DMS53 treated with DMSO at 0.1 percent for 48 hours (cell line): Measurements from ENCODE around the gene LHFPL2.
"Not testable (repeated sequence)": the region's sequence is repeated elsewhere in the genome, so short reads cannot be mapped to it uniquely, and the experiment has no call there.

Source experiments
- DNase-seq: peaks from one replicate; lab custom pipeline; 2025; ENCODE audit not compliant: unreplicated experiment; lab: John Stamatoyannopoulos, UW

The LHFPL2 gene

DNA sequence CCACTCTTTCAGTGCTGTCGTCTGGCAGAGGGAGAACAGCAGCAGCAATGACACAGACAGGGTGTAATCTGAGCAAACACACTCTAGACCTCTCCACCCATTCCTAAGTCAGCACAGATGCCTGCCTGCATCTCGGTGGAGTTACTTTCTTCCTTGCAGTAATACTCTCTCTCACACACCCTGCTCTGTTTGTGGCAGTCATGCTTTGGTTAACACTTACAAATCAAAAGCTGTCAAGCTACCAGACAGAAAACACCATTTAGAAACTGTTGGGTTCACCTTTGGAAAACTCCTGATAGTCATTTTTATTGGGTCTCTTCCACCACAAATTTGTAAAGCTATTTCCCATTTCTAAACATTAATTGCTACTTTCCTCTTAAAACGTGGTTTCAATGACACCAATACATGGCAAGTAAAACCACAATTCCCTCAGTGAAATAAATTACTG is 27.3 kb downstream of the LHFPL2 start:
- DNase-seq: peak; percentile 72

DNA sequence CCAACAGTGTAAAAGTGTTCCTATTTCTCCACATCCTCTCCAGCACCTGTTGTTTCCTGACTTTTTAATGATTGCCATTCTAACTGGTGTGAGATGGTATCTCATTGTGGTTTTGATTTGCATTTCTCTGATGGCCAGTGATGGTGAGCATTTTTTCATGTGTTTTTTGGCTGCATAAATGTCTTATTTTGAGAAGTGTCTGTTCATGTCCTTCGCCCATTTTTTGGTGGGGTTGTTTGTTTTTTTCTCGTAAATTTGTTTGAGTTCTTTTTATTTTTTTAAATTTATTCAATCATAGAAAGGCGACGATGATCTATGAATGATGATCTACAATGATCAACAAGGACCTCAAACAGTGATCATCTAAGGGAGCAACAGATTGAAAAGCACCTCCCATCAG is 28.5 kb downstream of the LHFPL2 start:
- not testable (repeated sequence) for DNase-seq

DNA sequence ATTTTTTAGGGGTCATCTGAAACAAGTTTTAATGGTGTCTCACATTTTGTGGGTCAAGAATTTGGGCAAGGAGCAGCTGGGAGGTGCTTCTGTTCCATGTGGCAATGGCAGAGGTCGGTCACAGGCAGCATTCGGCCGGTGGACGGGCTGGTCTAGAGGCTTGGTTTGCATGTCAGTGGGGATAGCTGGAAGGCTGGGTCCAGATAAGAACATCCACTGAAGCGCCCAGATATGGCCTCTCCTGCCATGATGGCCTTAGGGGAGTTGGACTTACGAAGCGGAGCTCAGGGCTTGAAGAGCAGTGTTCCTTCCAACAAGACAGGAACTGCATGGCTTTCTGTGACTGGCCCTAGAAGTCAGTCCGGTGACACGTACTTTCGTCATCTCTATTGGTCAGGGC is 30.3 kb downstream of the LHFPL2 start:
- DNase-seq: no peak

DNA sequence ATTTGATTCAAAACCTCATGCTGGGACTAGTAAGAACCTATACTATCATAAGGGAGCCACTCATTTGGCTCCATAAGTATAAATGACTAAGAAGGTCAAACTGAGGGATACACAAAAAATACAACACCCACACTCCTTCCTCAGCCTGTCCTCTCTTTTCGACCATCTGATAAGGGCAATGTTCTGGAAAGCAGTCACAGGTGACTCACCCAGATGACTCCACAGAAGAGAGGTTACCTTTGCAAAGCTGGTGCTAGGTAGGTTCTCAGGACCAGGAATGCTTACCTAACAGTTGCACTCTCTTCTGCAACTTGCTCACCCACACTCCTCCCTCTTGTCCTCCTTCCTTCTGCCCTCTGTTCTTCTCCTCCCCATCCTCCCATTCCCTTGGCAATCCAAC is 32.9 kb downstream of the LHFPL2 start:
- DNase-seq: no peak

DNA sequence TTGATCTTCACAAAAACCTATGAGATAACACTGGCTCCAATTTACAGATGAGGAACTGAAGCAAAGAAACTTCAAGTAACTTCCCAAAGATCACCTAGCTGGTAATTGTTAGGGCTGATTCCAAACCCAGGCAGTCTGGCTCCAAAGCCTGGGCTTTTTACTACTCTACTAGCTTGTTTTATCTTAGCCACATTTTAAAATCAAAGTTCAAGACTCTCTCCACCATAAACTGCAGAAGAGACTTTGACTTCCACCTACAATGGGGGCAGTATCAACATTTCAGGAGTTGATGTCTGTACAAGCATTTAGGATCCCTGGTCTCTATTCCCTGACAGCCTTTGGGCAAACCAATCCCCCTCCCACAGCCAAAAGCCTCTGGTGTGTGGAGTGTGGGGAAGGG is 33.8 kb downstream of the LHFPL2 start:
- no peak for DNase-seq

DNA sequence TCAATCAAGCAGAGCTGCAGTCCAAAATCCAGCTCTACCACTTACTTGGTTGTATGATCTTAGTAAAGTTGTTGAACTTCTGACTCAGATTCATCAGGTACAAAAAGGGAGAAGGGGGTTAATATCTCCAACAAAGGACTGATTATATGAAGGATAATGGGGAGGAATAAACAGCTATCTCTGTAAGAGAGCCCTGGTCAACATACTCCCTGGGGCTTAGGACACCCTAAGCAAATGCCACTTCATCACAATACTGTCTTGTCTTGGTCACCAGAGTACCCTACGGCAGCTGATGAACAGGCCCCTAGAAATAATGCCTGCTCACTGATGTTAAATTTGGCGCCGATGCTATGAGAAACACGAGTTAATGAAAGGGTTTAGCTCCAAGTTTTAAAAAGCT is 34.8 kb downstream of the LHFPL2 start:
- no peak for DNase-seq

DNA sequence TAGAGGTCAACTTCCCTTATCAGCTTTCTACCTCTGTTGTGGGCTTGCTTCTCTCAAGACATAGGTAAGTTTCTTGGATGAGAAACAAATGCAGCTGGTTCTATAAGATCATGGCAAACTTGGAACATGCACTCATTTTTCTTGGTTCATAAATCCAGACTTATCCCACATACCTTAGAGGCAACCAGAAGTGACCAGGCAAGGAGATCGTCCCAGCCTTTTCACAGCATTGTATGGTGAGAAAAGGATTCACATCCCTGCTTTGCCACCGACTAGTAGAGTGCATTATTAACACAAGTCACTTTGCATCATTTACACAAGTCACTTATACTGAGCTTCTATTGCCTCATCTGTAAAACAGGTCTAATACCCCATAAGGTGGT is 35.4 kb downstream of the LHFPL2 start:
- no peak for DNase-seq

DNA sequence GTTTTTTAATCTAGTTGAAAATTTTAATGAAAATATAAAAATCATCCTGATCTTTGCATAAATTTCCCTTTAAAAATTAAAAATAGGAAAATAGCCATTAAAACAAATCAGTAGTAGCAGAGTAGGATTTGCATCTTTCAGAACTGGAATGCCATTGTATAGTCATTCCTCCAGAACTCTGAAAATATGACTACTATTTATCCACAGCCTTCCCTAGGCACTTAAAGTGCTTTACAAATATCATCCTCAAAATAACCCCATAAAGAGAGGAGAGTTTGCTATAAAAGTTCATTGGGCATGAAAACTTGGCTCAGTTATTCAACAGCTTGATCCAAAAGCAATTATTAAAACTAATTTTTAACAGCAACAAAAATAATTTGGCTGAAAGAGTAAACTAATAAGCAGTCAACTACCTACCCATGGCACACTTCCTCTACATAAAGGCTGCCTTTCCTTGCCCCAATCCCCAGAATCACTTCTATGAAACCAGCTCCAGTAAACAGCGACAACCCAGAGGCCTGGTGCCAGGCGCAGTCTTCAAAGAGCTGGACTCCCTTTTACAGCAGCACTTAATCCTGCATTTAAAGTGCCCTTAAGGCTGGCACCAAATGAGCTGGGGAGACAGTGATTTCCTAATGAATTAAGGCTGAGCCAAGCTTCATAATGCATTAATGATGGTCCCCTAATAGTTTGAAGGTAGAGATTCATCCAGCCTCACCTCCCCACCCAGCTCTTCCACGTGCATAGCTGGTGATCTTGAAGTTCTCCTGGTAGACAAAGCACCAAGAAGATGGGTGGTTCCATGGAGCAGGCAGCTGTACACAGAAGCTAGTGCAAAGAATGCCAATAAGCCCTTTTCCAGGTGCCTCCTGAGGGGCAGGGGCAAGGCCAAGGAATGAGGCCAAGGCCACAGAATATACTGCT is 36.1 kb downstream of the LHFPL2 start:
- no peak for DNase-seq

DNA sequence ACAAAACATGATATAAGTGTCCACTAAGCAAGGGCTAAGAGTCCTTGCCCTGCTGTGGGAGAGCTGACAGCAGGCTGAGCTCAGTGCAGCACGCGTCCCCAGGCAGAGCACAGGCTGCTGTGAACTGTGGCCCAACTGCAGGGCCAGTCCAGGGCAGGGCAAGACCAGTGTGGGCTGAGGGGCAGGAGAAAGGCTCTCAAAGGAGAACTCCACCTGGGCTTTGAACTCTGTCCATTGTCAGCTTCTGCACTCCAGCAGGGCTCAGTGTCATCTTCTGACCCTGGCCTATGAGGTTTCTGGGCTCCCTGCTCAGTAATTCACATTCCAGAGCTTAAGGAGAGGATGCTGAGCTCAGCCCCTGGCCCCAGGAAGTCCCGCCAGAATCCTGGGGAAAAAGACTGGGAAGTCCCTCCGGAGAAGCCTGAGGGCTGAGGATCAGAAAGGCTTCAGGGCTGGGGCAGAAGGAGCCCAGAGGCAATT is 37.4 kb downstream of the LHFPL2 start:
- no peak for DNase-seq

DNA sequence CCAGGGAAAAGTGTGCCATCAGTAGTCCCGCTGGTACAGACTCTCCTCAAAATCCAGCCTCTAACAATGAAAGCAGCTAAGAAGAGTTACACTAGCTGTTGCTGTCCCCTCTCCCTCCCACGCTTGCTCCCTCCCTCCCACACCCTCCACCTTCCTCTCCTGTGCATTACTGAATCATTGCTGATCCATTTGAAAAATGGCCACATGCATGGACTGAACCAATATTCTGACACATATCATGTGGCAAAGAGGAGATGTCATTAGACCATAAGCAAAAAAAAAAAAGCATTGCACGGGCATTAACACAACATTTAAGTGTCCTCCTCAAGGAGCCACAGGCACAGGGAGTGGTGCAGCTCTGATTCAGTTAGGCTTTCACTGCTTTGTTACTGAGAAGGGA is 37.9 kb downstream of the LHFPL2 start:
- DNase-seq: no peak

DNA sequence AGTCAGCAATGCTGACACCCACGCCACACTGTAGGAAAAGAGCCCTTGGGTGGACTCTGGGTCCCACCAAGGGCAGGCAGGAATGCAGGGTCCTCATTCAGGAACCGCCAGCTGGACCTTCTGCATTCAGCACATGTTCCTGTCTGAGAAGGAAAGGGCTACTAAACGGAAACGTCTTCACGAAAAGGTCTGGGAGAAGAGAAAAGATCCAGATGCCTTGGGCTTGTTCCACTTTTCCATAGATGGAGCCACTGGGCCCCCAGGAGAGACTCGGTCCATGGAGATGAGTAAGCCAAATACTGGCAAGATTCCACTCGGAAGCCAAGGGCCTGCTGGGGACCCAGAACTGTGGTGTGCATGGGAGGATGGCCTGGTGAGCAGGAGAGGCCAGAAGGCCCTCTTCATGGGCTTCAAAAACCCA is 38.4 kb downstream of the LHFPL2 start:
- no peak for DNase-seq

DNA sequence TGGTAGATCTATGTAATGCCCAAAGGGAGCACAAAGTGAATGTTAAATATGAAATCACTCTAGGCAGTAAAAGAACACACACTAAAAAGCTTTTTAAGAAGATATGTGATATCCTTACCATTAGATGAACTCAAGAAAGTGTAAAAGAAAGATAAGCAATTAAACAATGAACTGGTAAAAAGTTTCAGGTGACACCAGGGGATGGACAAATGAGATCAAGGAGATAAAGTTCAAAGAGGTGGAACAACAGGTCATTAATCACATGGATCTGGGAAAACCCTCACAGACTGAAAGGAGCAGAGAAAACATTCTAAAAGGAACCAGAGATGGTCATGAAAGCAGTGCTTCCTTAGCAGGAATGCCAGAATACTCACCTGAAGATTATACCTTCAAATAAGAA is 40.7 kb downstream of the LHFPL2 start:
- no peak for DNase-seq

DNA sequence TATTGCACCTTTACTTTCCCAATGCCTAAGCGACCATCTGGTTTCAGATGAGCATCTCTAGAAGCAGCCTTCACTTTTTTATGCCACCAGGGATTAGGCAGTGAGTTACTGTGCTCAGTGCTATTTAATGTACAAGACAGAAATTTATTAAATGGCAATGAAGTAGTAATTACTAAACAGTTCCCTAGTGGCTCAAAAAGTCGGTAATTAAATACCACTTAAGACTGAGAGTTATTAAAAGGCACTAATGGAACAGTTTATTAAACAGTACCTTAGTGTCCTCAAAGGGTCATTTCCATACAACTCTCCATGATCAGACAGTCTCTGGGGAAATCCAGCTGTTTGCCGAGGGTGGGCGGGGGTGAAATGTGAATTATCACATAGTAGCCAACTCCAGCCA is 42.3 kb downstream of the LHFPL2 start:
- no peak for DNase-seq

DNA sequence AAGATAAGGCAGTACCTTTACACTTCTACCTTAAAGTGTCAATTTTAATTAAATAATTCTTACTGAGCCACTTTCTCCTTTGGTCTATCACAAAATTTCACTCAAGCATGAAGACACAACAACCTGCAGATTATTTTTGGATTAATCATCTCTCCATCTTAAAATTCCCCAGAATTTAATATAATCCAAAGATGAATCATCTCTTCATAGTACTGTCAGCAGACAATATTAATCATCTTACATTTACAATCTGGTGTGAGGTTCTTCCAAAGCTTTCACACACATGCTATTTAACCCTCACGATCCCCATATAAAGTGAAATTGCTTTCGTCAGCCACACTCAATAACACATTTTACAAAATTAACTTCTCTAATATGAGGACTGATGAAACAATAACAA is 43.0 kb downstream of the LHFPL2 start:
- DNase-seq: no peak

DNA sequence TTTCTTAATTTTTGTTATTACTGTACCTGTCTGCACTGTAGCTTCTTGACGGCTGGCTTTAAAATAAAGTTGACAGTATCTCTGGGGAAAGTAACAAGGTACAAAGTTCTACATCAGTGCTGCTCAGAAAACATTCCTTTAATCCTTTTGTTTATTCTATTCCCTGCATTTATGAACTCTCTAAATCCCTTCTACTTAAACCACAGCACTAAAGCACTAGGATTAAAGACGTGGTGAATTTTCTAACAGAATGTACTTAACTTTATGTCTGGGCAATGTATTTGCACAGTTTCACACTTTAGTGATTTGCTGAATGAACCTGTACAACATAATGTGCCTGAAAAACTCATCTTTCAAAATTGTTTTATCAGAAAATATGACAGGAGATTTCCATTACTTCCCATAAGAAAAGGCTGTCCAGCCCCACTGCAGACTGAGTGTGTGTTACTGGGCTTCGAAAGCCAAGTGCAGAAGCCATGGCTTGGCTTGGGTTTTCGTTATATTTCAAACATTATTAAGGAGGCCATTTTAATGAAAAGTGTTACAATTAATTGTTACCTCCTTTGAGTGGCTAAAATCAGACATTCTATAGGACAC is 43.8 kb downstream of the LHFPL2 start:
- no peak for DNase-seq

DNA sequence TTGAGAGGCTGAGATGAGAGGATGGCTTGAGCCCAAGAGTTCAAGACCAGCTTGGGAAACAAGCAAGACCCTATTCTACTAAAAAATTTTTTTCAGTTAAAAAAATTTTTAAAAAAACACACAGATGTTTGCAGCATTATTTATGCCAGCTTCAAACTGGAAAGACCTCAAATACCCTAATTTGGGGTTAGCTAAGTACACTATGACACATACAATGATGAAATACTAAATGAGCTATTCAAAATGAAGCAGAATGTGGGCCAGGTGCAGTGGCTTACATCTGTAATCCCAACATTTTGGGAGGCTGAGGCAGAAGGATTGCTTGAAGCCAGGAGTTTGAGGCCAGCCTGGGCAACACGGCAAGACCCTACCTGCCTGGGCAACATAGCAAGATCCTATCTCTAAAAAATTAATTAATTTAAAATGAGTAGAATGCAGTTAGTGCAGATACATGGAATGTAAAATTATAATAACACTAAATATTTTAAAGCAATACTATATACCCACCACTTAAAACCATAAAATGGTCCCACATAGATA is 44.9 kb downstream of the LHFPL2 start:
- DNase-seq: no peak

DNA sequence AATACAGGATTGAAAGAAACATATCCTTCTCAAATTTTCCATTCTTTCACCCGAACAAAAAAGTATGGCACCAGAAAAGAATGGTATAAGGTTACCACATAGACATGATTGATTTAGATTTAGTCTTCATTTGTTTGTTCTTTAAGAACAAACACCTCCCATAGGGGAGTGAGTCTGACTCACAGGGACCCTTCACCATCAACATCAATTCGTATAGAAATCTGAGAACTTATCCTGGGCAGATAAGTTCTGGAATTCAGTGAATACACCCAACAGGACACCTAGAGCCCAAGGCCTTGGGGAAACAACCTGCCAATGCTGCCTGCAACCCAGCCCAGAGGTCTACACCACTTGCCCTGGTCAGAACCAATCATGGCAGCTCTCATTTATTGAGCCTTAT is 46.2 kb downstream of the LHFPL2 start:
- DNase-seq: no peak

DNA sequence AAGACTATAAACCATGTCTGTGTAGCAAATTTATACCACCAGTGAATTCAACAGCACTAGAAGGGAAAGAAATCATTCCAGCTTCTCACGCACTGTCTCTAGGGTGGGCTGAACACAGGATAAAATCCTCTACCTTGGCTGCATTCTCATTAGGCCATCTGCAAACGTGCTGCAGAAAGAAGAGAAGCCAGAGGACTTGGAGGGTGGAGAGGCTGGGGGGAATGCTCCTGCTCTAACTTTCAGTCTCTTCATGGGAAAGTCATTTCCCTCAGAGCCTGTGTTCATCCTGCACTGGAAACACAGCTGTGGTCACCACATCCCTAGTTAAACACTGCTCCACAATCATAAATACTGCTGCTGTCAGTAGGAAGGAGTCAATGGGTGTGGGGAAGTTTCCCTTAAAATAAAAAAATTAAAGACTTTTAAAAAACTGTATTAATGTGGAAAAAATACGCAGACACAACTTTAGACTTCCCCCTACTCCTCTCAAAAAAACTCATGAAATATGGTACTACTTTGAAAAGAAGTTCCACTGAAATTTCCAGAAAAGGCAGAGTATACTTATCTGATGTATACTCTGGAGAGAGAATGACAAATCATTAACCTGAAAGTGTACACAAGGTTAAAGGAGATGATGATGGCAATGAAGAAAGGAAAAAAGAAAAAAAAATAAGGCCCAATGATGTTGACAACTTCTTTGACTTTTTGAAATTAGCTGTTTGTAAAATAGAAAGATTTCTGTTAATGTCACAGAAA is 46.8 kb downstream of the LHFPL2 start:
- DNase-seq: peak; percentile 41

DNA sequence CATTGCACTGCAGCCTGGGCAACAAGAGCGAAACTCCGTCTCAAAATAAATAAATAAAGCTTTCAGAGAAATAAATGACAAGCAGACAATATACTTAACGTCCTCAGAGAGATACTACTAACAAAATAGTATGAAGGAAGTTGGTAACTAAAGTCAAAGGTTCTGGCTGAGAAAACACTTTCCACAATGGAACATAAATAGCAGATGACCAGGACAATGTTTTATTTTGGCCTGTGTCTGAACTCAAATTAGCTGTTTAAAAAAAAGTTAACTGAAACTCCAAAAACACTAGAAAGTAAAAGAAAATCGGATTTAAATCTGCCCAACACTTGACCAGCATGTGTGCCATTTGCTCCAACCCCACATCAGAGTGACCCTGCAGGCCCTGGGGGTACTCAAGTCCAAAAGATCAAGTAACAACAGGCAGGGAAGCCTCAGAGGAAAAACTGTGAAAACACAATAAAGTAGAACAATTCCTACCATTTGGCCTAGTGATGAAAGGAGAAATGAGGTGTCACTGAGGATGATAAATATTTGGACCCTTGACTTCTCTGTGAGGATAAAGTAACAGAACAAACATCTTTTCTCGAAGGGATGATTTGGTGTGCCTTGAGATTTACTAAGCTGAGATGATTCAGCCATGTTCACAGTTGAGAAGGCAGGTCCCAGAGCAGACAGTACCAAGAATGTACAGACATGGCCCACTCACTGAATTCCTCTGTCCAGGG is 47.7 kb downstream of the LHFPL2 start:
- DNase-seq: no peak

DNA sequence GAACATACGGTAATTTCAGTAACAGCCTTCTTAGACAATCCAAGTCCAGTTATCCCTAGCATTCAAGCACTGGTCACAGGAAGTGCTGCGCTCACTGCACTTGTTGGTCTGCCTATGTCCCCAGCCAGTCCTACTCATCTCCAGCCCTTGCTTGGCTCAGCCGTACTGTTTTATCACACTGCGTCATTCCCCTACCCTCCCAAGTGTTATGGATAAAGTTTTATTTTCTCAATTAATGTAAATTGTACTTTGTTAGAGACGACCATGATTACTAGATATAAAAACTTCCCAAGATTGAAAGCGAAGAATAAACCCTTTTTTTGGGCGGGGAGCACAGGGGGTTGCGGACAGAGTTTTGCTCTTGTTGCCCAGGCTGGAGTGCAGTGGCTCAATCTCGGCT is 49.6 kb downstream of the LHFPL2 start:
- DNase-seq: no peak

DNA sequence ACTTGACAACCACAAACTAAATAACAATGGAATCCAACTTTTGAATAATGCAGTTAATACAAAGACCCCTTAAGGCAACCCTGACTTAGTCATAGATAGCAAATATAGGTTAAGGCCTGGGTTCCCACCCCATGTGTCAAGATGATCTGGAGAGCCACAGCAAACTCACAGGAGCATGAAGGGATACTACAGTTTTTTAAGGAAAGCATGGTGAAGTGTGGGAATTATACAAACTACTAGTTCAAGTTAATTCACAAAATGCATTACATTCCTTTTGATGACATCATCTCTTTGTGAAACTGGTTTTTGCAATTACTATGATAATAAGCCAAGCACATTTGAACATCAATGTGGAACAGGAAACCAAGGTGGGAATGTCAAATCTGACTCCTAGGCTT is 50.6 kb downstream of the LHFPL2 start:
- DNase-seq: no peak
